Measurements from ENCODE around the gene EP400. TPM values are rescaled to one million over a fixed set of nuclear protein-coding genes. Genes with fewer than 3 reads are reported as not detected.

Gene EP400
- total RNA-seq, 1 donor from 2014 or later: 55.2 TPM

GRCh38 chr12:132061641-132062430 is 112.1 kb downstream of the EP400 start:
- H3K9me3 Mint-ChIP-seq: no peaks in the 10 kb centered on the region
- no peak for DNase-seq (ENCODE audit: extremely low spot score, unreplicated experiment)
- H3K27me3 Mint-ChIP-seq: no peaks in the 10 kb centered on the region
- no peaks in the 10 kb centered on the region for H3K4me1 Mint-ChIP-seq (ENCODE audit: unreplicated experiment)
- H3K27ac Mint-ChIP-seq: no peak overlapping the region
- no peak for TF ChIP-seq CTCF (conservative IDR thresholded peaks at IDR 0.05)
- H3K36me3 Mint-ChIP-seq: peaks cover 4% of the 10 kb centered on the region
- H3K4me3 Mint-ChIP-seq: no peak overlapping the region

GRCh38 chr12:132062481-132062880 is 112.7 kb downstream of the EP400 start:
- no peaks in the 10 kb centered on the region for H3K27me3 Mint-ChIP-seq
- no peak for DNase-seq (ENCODE audit: extremely low spot score, unreplicated experiment)
- H3K36me3 Mint-ChIP-seq: peaks cover 4% of the 10 kb centered on the region
- no peak overlapping the region for H3K4me3 Mint-ChIP-seq
- H3K9me3 Mint-ChIP-seq: no peaks in the 10 kb centered on the region
- no peaks in the 10 kb centered on the region for H3K4me1 Mint-ChIP-seq (ENCODE audit: unreplicated experiment)
- H3K27ac Mint-ChIP-seq: no peak overlapping the region
- TF ChIP-seq CTCF (conservative IDR thresholded peaks at IDR 0.05): no peak

GRCh38 chr12:132063491-132063890 is 113.7 kb downstream of the EP400 start:
- no peak overlapping the region for H3K4me3 Mint-ChIP-seq
- H3K36me3 Mint-ChIP-seq: no peaks in the 10 kb centered on the region
- H3K4me1 Mint-ChIP-seq (ENCODE audit: unreplicated experiment): no peaks in the 10 kb centered on the region
- H3K27ac Mint-ChIP-seq: no peak overlapping the region
- H3K27me3 Mint-ChIP-seq: no peaks in the 10 kb centered on the region
- no peaks in the 10 kb centered on the region for H3K9me3 Mint-ChIP-seq
- DNase-seq (ENCODE audit: extremely low spot score, unreplicated experiment): no peak
- no peak for TF ChIP-seq CTCF (conservative IDR thresholded peaks at IDR 0.05)

GRCh38 chr12:132064631-132065030 is 114.9 kb downstream of the EP400 start:
- Mint-ChIP-seq H3K36me3 (no peaks in the 10 kb centered on the region), H3K27me3 (no peaks in the 10 kb centered on the region)
- no peak for DNase-seq (ENCODE audit: extremely low spot score, unreplicated experiment)

GRCh38 chr12:132065203-132065602 is 115.5 kb downstream of the EP400 start:
- TF ChIP-seq CTCF (conservative IDR thresholded peaks at IDR 0.05): no peak
- Mint-ChIP-seq H3K4me1 (ENCODE audit: unreplicated experiment) (no peaks in the 10 kb centered on the region), H3K27me3 (no peaks in the 10 kb centered on the region), H3K36me3 (no peaks in the 10 kb centered on the region), H3K9me3 (no peaks in the 10 kb centered on the region), H3K4me3 (no peak overlapping the region), H3K27ac (no peak overlapping the region)
- no peak for DNase-seq (ENCODE audit: extremely low spot score, unreplicated experiment)

More at GRCh38 chr12:132064631-132065030, 114.9 kb downstream of the EP400 start:
- H3K9me3 Mint-ChIP-seq: no peaks in the 10 kb centered on the region
- H3K27ac Mint-ChIP-seq: no peak overlapping the region
- H3K4me1 Mint-ChIP-seq (ENCODE audit: unreplicated experiment): no peaks in the 10 kb centered on the region
- TF ChIP-seq CTCF (conservative IDR thresholded peaks at IDR 0.05): no peak
- H3K4me3 Mint-ChIP-seq: no peak overlapping the region

All from type B pancreatic cell (in vitro differentiated cells).